GM18951 (cell line): ENCODE results near the gene TBX4.

Experiments used
- POLR2A ChIP-seq: IDR thresholded peaks from 4 replicates; pipeline ENCODE4 v1.6.1; 2011; ENCODE audit warnings: mild to moderate bottlenecking; ENCODE audit not compliant: insufficient read length, insufficient read depth; ENCODE audit errors: extremely low read depth
- in situ Hi-C: fragments of 300-500 bp; cut with MboI; formaldehyde crosslinking; loops from one replicate; pipeline ENCODE4 v1.12.0; 2022; ENCODE audit warnings: low sequenced_read_pairs, mixed read lengths, inconsistent platforms; ENCODE audit not compliant: unreplicated experiment

TBX4 gene

GRCh38 chr17:61532826-61533225 lies 80.6 kb downstream of the TBX4 start:
- no peak for TF ChIP-seq POLR2A
- in situ Hi-C loops, result no loop called here

GRCh38 chr17:61533797-61534196 lies 81.6 kb downstream of the TBX4 start:
- no peak for TF ChIP-seq POLR2A
- in situ Hi-C loops, result no loop called here

- no peak for TF ChIP-seq POLR2A
- in situ Hi-C loops, result no loop called here
Observed at GRCh38 chr17:61534414-61534813, 82.2 kb downstream of the TBX4 start.
